Neural progenitor cell (in vitro differentiated cells): Measurements from ENCODE around the gene RIPOR2.

Experiments
- CTCF ChIP-seq: fragments of 200-600 bp; sonication (generic); IDR thresholded peaks from 2 replicates; pipeline ENCODE4 v1.5.1; 2017; ENCODE audit warnings: antibody characterized with exemption, mild to moderate bottlenecking
- EZH2 ChIP-seq: fragments of 200-600 bp; sonication (generic); IDR thresholded peaks from 2 replicates; pipeline ENCODE4 v1.6.1; 2017; ENCODE audit warnings: antibody characterized with exemption, mild to moderate bottlenecking, moderate library complexity
- EZH2phosphoT487 ChIP-seq: fragments of 200-600 bp; sonication (generic); IDR thresholded peaks from 2 replicates; pipeline ENCODE4 v1.6.1; 2017; ENCODE audit warnings: antibody characterized with exemption

GRCh38 chr6:24898676-24899075 lies 37.1 kb downstream of the RIPOR2 start:
- TF ChIP-seq CTCF (no peak), EZH2 (no peak), EZH2phosphoT487 (no peak)
